ENCODE results near the gene MAGI1.

GRCh38 chr3:65618599-65618998 lies 420.1 kb downstream of the MAGI1 start:
- TF ChIP-seq, protein P1, sequence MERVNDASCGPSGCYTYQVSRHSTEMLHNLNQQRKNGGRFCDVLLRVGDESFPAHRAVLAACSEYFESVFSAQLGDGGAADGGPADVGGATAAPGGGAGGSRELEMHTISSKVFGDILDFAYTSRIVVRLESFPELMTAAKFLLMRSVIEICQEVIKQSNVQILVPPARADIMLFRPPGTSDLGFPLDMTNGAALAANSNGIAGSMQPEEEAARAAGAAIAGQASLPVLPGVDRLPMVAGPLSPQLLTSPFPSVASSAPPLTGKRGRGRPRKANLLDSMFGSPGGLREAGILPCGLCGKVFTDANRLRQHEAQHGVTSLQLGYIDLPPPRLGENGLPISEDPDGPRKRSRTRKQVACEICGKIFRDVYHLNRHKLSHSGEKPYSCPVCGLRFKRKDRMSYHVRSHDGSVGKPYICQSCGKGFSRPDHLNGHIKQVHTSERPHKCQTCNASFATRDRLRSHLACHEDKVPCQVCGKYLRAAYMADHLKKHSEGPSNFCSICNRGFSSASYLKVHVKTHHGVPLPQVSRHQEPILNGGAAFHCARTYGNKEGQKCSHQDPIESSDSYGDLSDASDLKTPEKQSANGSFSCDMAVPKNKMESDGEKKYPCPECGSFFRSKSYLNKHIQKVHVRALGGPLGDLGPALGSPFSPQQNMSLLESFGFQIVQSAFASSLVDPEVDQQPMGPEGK (CRISPR knock-in tag; IDR thresholded peaks at IDR 0.05; ENCODE audit: borderline replicate concordance) = no peak
- TF ChIP-seq ZNF8 (CRISPR knock-in tag; IDR thresholded peaks at IDR 0.05) = no peak
- no peak for TF ChIP-seq ZFP30 (CRISPR knock-in tag; IDR thresholded peaks at IDR 0.05)
- TF ChIP-seq ZC3H10 (CRISPR knock-in tag; IDR thresholded peaks at IDR 0.05) = no peak
- no peak for TF ChIP-seq ZFP3 (CRISPR knock-in tag; IDR thresholded peaks at IDR 0.05)
- no peak for TF ChIP-seq RARB (CRISPR knock-in tag; IDR thresholded peaks at IDR 0.05)
- TF ChIP-seq POU6F1 (CRISPR knock-in tag; IDR thresholded peaks at IDR 0.05; ENCODE audit: borderline replicate concordance, low read depth) = no peak
- no peak for TF ChIP-seq ISL1 (CRISPR knock-in tag; IDR thresholded peaks at IDR 0.05)
- TF ChIP-seq ZNF565 (CRISPR knock-in tag; conservative IDR thresholded peaks at IDR 0.05; ENCODE audit: low read depth) = no peak
